ENCODE data around the gene RARB.

Gene RARB

DNA sequence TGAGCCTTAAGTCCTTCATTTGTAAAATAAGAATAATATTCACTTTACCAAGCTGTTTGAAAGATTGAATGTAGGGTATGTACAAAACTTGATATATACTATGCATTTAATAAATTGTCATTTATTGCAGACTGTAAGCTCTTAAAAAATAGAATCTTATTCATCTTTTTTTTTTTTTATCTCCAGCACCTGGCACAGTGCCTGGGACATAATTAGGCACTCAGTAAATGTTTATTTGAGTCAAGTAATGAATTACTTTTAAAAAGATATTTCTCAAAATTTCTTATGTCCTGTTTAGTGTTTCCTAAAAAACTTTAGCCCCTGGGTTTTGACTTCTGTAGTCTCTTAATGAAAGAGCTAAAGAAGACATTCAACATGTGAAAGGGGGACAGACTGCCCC, 164.9 kb downstream of the RARB start:
- no peak for DNase-seq (ENCODE audit: low spot score)

GRCh38 chr3:25594007-25594502, 166.0 kb downstream of the RARB start:
- no peak for DNase-seq (ENCODE audit: low spot score)
- FAIRE-seq = no peak

More for the DNA sequence above, 164.9 kb downstream of the RARB start:
- no peak for FAIRE-seq

DNA sequence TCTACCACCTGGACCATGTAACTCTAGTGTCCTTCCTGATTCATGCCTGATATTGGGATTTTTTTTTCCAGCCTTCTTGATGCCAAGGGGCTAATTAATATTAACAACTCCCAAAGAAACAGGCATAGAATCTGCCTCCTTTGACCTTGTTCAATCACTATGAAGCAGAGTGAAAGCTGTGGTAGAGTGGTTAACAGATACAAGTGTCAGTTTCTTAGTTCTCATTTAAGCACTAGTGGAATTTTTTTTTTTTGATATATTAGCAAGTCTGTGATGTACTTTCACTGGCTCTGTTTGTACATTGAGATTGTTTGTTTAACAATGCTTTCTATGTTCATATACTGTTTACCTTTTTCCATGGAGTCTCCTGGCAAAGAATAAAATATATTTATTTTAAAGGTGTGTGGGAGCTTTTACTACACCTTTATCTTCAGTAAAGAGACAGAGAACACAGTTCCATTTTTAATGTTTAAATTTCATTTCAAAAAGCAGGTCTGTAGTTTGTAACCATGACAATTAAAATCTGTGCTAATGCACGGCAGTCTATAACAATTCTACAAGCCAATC, 169.6 kb downstream of the RARB start:
- FAIRE-seq = no peak
- DNase-seq (ENCODE audit: low spot score) = no peak

- DNase-seq (ENCODE audit: low spot score) (no peak), FAIRE-seq (no peak)
Observed at GRCh38 chr3:25603703-25604102, 175.6 kb downstream of the RARB start.

GRCh38 chr3:25604107-25604805, 176.2 kb downstream of the RARB start:
- FAIRE-seq (no peak), DNase-seq (ENCODE audit: low spot score) (no peak)

GRCh38 chr3:25610167-25610566, 182.1 kb downstream of the RARB start:
- FAIRE-seq (no peak), DNase-seq (ENCODE audit: low spot score) (no peak)

DNA sequence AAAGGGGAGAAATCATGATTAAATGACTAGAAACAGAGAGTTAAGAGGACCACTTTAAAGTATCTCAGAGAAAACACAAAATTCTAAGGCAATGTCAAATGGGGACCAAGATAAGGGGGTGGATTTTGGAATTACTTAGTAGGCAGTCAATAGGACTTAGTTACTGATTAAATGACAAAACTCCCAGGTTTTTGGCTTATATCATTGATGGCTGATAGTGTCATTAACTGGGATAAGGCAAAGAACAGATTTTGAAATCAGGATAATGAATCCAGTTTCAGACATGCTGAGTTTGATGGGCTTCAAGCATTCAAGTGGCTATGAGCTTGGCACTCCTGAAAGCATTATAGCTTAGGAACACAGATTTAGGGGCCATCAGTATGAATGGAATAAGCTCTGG, 182.7 kb downstream of the RARB start:
- DNase-seq (ENCODE audit: low spot score) (no peak), FAIRE-seq (no peak)

GRCh38 chr3:25611193-25611592, 183.1 kb downstream of the RARB start:
- no peak for FAIRE-seq
- DNase-seq (ENCODE audit: low spot score) = no peak

DNA sequence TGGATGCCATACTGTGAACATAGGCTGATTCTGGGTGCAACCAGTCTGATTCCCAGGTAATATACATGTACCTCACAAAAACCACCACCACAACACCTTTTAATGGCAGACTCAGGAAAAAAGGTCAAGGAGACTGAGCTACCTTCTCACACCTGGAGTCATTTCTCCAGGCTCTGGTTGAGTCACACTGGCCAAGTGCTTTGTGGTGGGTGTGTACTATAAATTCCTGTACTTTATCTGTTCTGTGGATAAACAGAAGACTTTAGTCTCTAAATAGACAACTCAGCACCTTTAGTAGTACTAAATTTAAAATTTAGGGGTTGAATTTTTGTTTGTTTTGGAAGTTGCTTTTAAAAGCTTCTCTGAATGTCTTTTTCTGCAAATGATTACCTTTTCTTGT, 190.0 kb downstream of the RARB start:
- no peak for FAIRE-seq
- no peak for DNase-seq (ENCODE audit: low spot score)

- DNase-seq (ENCODE audit: low spot score) (no peak), FAIRE-seq (no peak)
Observed at GRCh38 chr3:25619382-25619781, 191.3 kb downstream of the RARB start.

GRCh38 chr3:25620493-25620892, 192.4 kb downstream of the RARB start:
- FAIRE-seq = no peak
- DNase-seq (ENCODE audit: low spot score) = no peak

- no peak for FAIRE-seq
- no peak for DNase-seq (ENCODE audit: low spot score)
Observed at GRCh38 chr3:25621087-25621486, 193.0 kb downstream of the RARB start.

DNA sequence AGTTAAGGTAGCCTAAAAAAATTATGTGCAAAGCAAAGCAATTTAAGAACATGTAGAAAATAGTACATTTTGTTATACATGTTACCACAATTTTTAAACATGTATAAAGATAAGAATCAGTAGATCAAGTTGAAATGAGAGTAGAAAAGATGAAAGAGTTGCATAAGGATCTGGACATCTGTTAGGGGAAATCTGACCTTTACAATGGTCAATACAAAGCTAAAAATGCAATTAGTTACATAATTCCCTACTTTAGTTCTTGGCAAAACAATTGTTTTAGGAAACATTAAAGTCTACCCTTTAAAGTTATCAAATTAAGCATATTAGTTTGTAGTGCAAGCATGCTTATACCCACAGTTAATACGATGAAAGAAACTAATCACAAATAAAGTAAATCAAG, 203.9 kb downstream of the RARB start:
- DNase-seq (ENCODE audit: low spot score) = no peak
- FAIRE-seq = no peak

GRCh38 chr3:25633919-25634318, 205.9 kb downstream of the RARB start:
- FAIRE-seq (no peak), DNase-seq (ENCODE audit: low spot score) (no peak)

DNA sequence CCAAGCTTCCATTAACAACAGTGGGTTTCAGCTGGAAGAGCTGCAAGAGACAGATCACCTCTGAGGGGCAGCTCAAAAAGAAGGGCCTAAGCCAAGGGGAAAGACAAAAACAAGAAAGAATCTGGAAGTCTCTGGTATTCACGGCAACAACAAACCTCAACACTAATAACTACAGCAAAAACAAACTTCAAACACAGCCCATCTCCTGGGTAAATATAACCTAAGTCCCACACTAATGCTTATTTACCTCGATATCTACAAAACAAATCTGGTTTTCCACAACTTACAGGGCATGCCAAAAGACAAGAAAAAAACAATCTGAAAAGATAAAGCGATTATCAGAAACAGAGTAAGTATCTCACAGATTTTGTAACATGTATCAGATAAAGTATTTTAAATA, 207.0 kb downstream of the RARB start:
- FAIRE-seq (no peak), DNase-seq (ENCODE audit: low spot score) (no peak)

Data from urothelium cell line (cell line).